K562 treated with DMSO at 1 percent for 24 hours (cell line): Measurements from ENCODE around the gene OR2AJ1. TPM values are rescaled to one million over a fixed set of nuclear protein-coding genes. Genes with fewer than 3 reads are reported as not detected.

Source experiments
- total RNA-seq: library from RNA; unstranded; fragments of 300-600 nt; gene quantifications from 2 replicates; pipeline ENCODE4 v1.2.3, GENCODE V29; 2022; ENCODE audit warnings: low read depth; ENCODE audit not compliant: insufficient read depth

The OR2AJ1 gene
- total RNA-seq, result not detected in 2 replicates

GRCh38 chr1:247924868-247925267, at the start of gene OR2AJ1:
OR2AJ1 (plus strand) TSS chr1:247924889; CDS start chr1:247933769, 8,880 bp downstream.

DNA sequence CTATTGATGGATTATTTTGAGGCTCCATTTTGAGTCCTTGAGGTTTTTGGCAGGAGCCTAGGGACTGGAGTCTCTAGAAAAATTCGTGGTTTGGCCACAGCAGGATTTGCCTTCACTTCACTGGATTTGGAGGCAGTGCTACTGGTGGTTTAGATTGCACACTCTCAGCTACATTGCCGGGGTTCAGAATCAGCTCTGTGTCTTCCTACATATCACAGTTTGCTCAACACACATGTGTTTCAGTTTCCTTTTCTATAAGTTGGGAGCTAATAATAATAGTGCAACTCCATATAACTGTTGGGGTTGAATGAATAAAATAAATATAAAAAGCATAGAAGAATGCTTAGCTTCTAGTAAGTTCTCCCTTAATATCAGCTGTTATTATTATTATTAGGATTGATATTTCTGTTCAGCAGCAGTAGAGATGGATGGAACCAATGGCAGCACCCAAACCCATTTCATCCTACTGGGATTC, 29.5 kb upstream of the OR2AJ1 start, which contains the start of gene OR2W3:
OR2W3 (plus strand) TSS at position 425 of the 475 bp plus-strand sequence; CDS start at position 425, 0 bp downstream.

GRCh38 chr1:247919952-247920351, 4.7 kb upstream of the OR2AJ1 start, which contains the start of gene OR2T8:
OR2T8 (plus strand) TSS chr1:247920252; CDS start chr1:247921018, 766 bp downstream.

DNA sequence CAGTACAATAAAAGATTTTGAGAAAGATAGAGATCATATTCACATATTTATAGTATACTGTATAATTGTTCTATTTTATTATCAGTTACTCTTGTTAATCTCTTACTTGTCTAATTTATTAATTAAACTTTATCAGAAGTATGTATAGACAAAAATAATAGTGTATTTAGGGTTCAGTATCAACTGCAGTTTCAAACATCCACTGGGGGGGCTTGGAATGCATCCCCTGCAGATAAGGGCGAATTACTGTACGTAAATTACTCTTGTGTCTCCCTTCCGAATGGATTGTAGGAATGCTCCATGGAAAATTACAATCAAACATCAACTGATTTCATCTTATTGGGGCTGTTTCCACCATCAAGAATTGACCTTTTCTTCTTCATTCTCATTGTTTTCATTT, 23.9 kb downstream of the OR2AJ1 start, which contains the start of gene OR2L8:
OR2L8 (plus strand) TSS at position 301 of the 400 bp plus-strand sequence; CDS start at position 301, 0 bp downstream.

DNA sequence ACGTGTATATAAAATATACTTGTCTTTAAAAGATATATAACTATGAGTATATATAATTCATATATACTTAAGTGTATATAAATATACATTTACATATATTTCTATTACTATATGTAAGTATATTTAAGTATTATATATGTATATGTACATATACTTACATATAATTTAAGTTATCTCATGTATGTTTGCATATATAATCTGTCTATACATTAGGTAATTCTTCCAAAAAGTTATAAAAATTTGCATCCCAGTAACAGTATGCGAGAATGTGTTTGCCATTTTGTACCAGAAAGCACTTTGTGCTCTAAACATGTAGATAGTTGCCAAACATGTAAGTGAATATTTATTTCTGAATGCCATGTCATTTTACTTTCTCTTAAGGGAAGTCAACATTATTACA, 40.2 kb downstream of the OR2AJ1 start, which contains the start of gene OR2AK2:
OR2AK2 (plus strand) TSS at position 301 of the 400 bp plus-strand sequence. CDS start 144 bp downstream, outside the sequence.

Other genes with a start within 250 kb of the OR2AJ1 start
- not detected in 2 replicates for gene OR13G1, start 245.2 kb upstream of the OR2AJ1 start, total RNA-seq
- gene OR6F1, start 208.2 kb upstream of the OR2AJ1 start, total RNA-seq, result not detected in 2 replicates
- gene OR14K1, start 186.3 kb upstream of the OR2AJ1 start, total RNA-seq, result not detected in 2 replicates
- gene OR14A2, start 176.7 kb upstream of the OR2AJ1 start, total RNA-seq, result not detected in 2 replicates
- gene OR1C1, start 164.3 kb upstream of the OR2AJ1 start, total RNA-seq, result not detected in 2 replicates
- not detected in 2 replicates for gene OR14A16, start 100.8 kb upstream of the OR2AJ1 start, total RNA-seq
- gene OR11L1, start 83.0 kb upstream of the OR2AJ1 start, total RNA-seq, result not detected in 2 replicates
- gene TRIM58, start 67.7 kb upstream of the OR2AJ1 start, total RNA-seq, result 23.0 and 23.6 TPM in 2 replicates
- 5.8 and 5.9 TPM in 2 replicates for gene OR2W3, start 29.3 kb upstream of the OR2AJ1 start, total RNA-seq
- gene OR2T8, start 4.6 kb upstream of the OR2AJ1 start, total RNA-seq, result 0.37 TPM in 1 of 2 replicates, not detected in the other
- not detected in 2 replicates for gene OR2L8, start 24.0 kb downstream of the OR2AJ1 start, total RNA-seq
- gene OR2AK2, start 40.3 kb downstream of the OR2AJ1 start, total RNA-seq, result not detected in 2 replicates
- gene OR2L5, start 88.8 kb downstream of the OR2AJ1 start, total RNA-seq, result not detected in 2 replicates
- not detected in 2 replicates for gene OR2L2, start 105.2 kb downstream of the OR2AJ1 start, total RNA-seq
- not detected in 2 replicates for gene OR2L3, start 121.9 kb downstream of the OR2AJ1 start, total RNA-seq
- not detected in 2 replicates for gene OR2L13, start 170.3 kb downstream of the OR2AJ1 start, total RNA-seq
- not detected in 2 replicates for gene OR2M5, start 220.3 kb downstream of the OR2AJ1 start, total RNA-seq
- gene OR2M2, start 249.9 kb downstream of the OR2AJ1 start, total RNA-seq, result not detected in 2 replicates